OCI-LY3 (cell line): Measurements from ENCODE around the gene CDC42EP2.

Experiments used
- EZH2phosphoT487 ChIP-seq: fragments of 200-600 bp; shearing (Covaris generic); IDR thresholded peaks from 2 replicates; pipeline ENCODE4 v1.6.1; 2018; ENCODE audit warnings: antibody characterized with exemption, mixed run types, low read depth
- TF ChIP-seq, protein P1 (sequence below): fragments of 200-600, 300-600 bp; sonication (generic); IDR thresholded peaks from 2 replicates; pipeline ENCODE4 v1.5.1; 2014; ENCODE audit warnings: antibody characterized with exemption, low read length, low read depth

DNA sequence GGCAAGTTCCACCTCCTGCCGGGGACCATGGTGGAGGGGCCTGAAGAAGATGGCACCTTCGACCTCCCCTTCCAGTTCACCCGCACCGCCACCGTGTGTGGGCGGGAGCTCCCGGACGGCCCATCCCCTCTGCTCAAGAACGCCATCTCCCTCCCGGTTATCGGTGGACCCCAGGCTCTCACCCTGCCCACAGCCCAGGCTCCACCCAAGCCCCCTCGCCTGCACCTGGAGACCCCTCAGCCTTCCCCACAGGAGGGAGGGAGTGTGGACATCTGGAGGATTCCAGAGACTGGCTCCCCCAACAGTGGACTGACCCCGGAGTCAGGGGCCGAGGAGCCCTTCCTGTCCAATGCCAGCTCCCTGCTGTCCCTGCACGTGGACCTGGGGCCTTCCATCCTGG, 6.4 kb downstream of the CDC42EP2 start:
- TF ChIP-seq, protein P1, sequence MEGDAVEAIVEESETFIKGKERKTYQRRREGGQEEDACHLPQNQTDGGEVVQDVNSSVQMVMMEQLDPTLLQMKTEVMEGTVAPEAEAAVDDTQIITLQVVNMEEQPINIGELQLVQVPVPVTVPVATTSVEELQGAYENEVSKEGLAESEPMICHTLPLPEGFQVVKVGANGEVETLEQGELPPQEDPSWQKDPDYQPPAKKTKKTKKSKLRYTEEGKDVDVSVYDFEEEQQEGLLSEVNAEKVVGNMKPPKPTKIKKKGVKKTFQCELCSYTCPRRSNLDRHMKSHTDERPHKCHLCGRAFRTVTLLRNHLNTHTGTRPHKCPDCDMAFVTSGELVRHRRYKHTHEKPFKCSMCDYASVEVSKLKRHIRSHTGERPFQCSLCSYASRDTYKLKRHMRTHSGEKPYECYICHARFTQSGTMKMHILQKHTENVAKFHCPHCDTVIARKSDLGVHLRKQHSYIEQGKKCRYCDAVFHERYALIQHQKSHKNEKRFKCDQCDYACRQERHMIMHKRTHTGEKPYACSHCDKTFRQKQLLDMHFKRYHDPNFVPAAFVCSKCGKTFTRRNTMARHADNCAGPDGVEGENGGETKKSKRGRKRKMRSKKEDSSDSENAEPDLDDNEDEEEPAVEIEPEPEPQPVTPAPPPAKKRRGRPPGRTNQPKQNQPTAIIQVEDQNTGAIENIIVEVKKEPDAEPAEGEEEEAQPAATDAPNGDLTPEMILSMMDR, result no peak
- TF ChIP-seq EZH2phosphoT487, result no peak
